Fibroblast of skin of abdomen (primary cell): Measurements from ENCODE around the gene ARHGAP40.
A peak's percentile ranks its signal among the peaks of the same experiment; 100 is the strongest.
"Not testable (repeated sequence)": the region's sequence is repeated elsewhere in the genome, so short reads cannot be mapped to it uniquely, and the experiment has no call there.

ENCODE experiments used
- DNase-seq: peaks from one replicate; pipeline ENCODE4 v3.0.0-alpha.2; 2013

Gene ARHGAP40

GRCh38 chr20:38588303-38588702 is 13.3 kb upstream of the ARHGAP40 start:
- no peak for DNase-seq

- no peak for DNase-seq
Measured at GRCh38 chr20:38589351-38589750, 12.3 kb upstream of the ARHGAP40 start.

GRCh38 chr20:38589967-38590675 is 11.5 kb upstream of the ARHGAP40 start:
- DNase-seq, result no peak

GRCh38 chr20:38590676-38591473 is 10.7 kb upstream of the ARHGAP40 start:
- DNase-seq, result no peak

GRCh38 chr20:38591474-38592410 is 9.9 kb upstream of the ARHGAP40 start:
- DNase-seq, result no peak

GRCh38 chr20:38592411-38592790 is 9.2 kb upstream of the ARHGAP40 start:
- DNase-seq, result not testable (repeated sequence)

- DNase-seq, result not testable (repeated sequence)
Measured at GRCh38 chr20:38594281-38594680, 7.3 kb upstream of the ARHGAP40 start.

- not testable (repeated sequence) for DNase-seq
Measured at GRCh38 chr20:38595886-38596285, 5.7 kb upstream of the ARHGAP40 start.

- no peak for DNase-seq
Measured at GRCh38 chr20:38599410-38599882, 2.2 kb upstream of the ARHGAP40 start.

- no peak for DNase-seq
Measured at GRCh38 chr20:38600057-38600456, 1.6 kb upstream of the ARHGAP40 start.

GRCh38 chr20:38602185-38602581 is 574 bp downstream of the ARHGAP40 start:
- DNase-seq, result no peak

- no peak for DNase-seq
Measured at GRCh38 chr20:38603286-38603685, 1.7 kb downstream of the ARHGAP40 start.

- no peak for DNase-seq
Measured at GRCh38 chr20:38604873-38605303, 3.3 kb downstream of the ARHGAP40 start.

GRCh38 chr20:38607351-38607750 is 5.7 kb downstream of the ARHGAP40 start:
- no peak for DNase-seq

GRCh38 chr20:38608188-38608587 is 6.6 kb downstream of the ARHGAP40 start:
- DNase-seq, result no peak

GRCh38 chr20:38609815-38610214 is 8.2 kb downstream of the ARHGAP40 start:
- DNase-seq, result no peak

- peak; percentile 18 for DNase-seq
Measured at GRCh38 chr20:38610521-38610920, 8.9 kb downstream of the ARHGAP40 start.

GRCh38 chr20:38612751-38613515 is 11.3 kb downstream of the ARHGAP40 start:
- DNase-seq, result no peak

GRCh38 chr20:38615283-38615682 is 13.7 kb downstream of the ARHGAP40 start:
- DNase-seq, result no peak

- no peak for DNase-seq
Measured at GRCh38 chr20:38616457-38616856, 14.8 kb downstream of the ARHGAP40 start.

GRCh38 chr20:38617011-38617829 is 15.6 kb downstream of the ARHGAP40 start:
- peak; percentile 31 for DNase-seq
